GM18873 (cell line): ENCODE data around the gene CELF4.
"Not testable (repeated sequence)": the region's sequence is repeated elsewhere in the genome, so short reads cannot be mapped to it uniquely, and the experiment has no call there.

Experiments used
- ATAC-seq: cut with Tn5 transposase; IDR thresholded peaks from one replicate; pipeline ENCODE4 v1.9.1; 2021; ENCODE audit warnings: mild to moderate bottlenecking, moderate library complexity, moderate number of reproducible peaks; ENCODE audit not compliant: unreplicated experiment, low FRiP score

The CELF4 gene

GRCh38 chr18:37383036-37383785 lies 182.4 kb downstream of the CELF4 start:
- no peak for ATAC-seq

GRCh38 chr18:37381554-37381953 lies 184.0 kb downstream of the CELF4 start:
- ATAC-seq, result no peak

DNA sequence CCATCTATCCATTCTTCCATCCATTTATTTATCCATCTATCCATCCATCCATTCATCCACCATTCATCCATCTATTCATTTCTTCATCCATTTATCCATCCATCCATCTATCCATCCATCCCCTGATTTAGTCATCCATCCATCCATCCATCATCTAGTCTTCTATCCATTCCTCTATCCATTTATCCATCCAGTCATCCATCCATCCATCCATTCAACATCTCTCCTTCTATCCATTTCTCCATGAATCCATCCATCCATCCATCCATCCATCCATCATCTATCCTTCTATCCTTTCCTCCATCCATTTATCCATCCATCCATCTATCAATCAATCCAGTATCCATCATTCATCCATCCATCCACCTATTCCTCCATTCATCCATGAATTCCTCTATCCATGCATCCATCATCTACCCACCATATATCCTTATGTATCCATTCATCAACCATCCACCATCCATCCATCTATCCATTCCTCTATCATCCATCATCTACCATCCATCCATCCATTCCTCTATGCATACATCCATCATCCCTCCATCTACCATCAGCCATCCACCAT lies 185.0 kb downstream of the CELF4 start:
- ATAC-seq, result no peak

DNA sequence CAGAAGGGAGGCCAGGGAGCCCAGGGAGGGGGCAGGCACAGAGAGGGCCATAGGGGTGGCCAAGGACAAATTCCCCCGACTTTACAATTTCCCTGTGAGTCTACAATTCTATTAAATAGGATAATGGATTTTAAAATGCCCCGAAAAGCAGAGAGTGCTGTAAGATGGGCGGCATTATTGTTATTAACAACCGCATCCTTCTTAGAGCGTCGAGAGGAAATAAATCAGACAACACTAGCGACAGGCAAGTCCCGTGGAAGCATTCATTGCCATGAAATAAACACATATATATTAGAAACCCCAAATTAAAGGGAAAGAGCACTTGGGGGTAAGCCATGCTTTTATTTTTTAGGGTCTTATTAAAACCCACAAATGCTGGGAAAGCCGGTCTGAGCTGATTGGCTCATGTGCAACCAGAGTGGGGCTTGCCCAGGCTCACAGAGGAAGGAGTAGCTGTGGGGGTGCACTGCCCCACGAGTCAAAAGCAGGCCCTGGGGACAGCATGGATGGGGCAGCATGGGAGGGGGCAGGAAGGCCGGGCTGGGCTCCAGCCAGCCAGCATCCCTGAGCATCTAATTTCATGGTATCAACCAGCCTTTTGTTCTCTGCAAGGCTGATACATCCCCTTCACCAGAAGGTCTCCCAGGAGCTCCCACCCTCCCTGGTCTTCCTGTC lies 187.1 kb downstream of the CELF4 start:
- no peak for ATAC-seq

- ATAC-seq, result no peak
These were observed 190.4 kb downstream of the CELF4 start for GRCh38 chr18:37375181-37375580.

DNA sequence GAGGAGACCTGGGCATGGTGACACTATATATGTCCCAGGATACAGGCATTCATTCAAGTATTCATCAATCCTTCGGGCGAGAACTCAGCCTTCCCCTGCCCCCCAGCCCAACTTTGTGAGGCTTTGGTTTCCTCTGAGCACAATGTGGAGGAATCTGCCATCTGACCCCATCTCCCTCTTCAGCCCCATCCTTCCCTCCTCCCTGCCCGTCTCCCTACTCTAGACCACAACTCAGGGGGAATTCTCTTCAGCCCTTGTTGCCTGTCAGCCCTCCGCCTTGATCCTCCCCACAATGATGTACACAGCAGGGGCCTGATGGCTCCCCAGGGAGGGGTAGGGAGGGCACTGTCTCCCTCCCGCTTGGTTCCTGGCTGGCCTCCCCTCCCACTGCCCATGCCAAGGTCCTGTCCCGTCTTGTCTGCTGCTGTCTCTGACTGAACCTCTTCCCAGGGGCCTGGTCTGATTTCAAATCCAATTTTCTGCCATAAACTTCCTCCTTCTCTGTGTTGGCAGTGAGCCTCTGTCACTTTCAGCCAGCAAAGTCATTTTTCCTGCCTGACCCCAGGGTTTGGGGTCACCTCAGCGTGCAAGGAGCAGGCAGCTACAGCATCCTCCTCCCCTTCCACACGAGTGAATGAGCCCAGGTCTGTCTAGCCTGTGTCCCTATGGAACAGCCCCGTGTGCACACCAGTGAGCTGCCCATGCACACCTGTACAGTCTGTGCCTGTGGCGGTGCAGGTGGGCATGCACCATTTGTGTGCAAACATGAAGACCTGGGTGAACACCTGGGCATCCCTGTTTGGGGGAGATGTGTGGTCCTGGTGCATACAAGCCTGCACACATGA lies 197.3 kb downstream of the CELF4 start:
- ATAC-seq, result no peak

DNA sequence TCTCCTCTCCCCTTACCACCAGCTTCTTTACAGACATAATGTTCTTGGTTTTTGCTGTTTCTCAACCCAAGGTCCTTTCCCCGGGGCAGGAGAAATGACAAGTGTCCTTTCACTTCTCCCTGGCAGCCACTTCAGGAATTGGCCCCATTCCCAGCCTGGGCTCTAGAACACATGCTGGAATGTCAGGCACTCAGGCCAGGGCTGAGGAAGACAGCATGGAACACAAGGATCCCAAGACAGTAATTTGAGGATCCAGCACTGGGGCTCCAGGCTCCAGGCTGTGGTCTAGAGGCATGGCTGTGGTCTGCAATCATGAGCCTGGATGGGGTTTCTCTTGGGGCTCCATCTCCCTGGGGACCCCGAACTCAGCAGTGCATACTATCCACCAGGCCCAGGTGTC lies 201.4 kb downstream of the CELF4 start:
- ATAC-seq, result no peak

- ATAC-seq, result no peak
These were observed 203.3 kb downstream of the CELF4 start for GRCh38 chr18:37362158-37362890.

GRCh38 chr18:37361335-37362157 lies 204.1 kb downstream of the CELF4 start:
- ATAC-seq, result no peak

- ATAC-seq, result not testable (repeated sequence)
These were observed 207.5 kb downstream of the CELF4 start for GRCh38 chr18:37358061-37358460.

DNA sequence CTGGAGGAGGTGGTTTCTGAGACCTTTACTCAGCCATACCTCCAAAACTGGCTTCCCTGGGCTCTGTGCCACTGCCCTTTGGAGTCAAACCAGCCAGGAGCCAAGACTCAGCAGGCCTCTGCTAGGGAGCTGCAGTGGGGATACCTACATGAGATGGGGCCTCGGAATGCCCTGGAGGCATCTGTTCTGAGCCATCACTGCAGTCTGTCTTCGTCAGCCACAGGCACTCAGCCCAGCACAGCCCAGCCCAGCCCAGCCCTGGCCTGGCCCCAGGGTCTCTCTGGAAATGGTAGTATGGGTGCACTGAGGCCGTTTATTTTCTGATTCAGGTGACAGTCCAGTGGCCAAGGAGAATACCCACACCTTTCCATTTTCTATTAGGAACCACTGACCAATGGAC lies 209.8 kb downstream of the CELF4 start:
- no peak for ATAC-seq

DNA sequence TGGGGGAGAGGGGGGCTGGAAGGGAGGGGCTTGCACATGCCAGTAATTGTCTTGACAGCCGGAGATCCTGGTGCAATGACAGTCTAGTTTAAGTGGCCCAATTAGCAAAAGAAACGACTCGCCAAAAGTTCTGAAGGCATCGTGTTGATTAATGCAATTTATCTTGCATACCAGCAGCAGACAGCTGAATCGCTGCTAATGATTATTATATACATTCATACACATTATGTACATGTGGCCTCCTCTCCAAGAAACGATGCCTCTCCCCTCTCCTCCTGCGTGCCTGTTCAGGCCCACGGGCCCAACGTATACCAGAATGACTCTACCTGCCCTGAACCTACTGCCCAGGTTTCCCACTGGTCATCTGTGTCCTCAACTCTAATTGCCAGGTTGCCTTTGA lies 214.5 kb downstream of the CELF4 start:
- no peak for ATAC-seq

DNA sequence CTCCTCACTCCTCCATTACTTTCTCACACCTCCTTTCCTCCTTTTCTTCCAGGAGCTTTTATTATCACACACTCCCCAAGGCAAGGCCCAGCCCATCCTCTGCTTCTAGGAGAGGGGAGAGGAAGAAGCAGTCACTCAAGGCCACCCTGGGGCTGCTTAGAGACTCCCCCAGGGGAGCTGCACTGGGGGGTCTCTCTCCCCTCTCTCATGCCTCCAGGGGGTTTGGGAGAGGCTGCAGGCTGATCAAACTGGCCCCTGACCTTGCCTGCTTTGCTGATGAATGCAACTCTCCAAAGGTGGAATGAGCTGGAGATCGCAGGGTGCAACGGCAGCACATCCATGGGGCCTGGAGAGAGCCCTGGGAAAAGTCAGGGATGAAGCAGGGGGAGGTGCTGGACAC lies 216.9 kb downstream of the CELF4 start:
- ATAC-seq, result no peak

GRCh38 chr18:37346048-37346447 lies 219.6 kb downstream of the CELF4 start:
- no peak for ATAC-seq

GRCh38 chr18:37343542-37343851 lies 222.1 kb downstream of the CELF4 start:
- ATAC-seq, result no peak

DNA sequence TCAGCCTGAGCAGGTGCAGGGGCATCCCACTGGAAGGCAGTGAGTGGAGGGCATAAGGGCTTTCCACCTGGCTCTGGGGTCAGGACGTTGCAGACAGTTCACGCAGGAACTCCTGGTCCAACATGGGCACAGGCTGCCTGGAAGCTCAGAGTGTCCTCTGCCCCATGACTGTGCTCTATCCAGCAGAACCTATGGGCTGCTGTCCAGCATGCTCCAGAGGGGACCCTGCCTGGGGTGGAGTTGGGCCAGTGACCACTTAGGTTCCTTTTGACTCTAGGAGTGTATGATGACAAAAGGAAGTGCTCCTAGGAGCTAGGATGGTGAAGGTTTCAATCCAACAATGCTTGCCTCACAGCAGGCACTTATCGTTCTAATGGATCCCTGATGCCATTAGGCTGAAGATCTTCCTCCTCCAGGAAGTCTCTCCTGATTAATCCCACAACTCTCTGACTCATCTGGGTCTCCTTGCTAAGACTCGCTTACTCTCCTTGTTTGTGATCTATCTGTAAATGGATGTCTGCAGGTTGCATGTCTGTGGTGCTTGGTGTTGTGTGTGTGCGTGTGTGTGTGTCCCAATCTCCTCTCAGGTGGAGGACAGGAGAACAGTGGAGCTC lies 224.0 kb downstream of the CELF4 start:
- no peak for ATAC-seq

DNA sequence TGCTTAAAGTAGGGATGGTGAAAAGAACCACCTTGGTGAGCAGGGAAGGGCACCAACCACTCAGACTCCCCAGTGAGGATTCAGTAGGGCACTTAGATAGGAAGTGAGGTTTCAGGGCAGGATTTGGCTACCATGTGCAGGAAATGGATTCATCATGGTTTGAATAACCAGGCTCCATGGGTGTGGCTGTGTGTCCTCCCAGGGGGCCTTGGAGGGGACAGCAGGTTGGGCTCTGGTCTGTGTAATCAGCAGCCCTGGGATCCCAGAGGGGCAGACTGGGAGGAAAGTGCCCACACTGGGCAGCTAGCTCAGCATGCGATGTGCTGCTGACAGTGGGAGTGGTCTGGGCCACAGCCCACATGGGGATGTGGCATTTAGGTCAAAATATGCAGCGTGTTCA lies 224.6 kb downstream of the CELF4 start:
- ATAC-seq, result no peak

GRCh38 chr18:37339701-37340215 lies 225.8 kb downstream of the CELF4 start:
- no peak for ATAC-seq
